ENCODE measurements around the gene SCAF11.
"Not testable (repeated sequence)": the region's sequence is repeated elsewhere in the genome, so short reads cannot be mapped to it uniquely, and the experiment has no call there.

Gene SCAF11

DNA sequence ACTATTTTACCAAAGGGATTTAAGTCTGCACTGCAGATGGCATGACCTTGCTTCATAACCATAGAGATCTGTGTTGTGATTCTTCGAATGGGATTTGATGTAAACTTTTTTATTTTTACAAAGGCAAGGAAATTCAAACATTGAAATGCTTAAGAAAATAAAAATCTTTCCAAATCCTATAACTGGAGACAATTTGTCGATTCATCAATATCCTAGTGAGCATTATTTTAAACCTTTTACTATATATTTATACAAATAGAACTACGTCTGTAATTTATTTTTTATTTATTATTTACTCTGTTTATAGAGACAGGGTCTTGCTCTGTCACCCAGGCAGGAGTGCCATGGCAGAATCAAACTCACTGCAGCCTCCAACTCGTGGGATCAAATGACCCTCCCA lies 14.3 kb upstream of the SCAF11 start:
- TF ChIP-seq ZFX (IDR thresholded peaks at IDR 0.05): no peak
- TF ChIP-seq, protein P1, sequence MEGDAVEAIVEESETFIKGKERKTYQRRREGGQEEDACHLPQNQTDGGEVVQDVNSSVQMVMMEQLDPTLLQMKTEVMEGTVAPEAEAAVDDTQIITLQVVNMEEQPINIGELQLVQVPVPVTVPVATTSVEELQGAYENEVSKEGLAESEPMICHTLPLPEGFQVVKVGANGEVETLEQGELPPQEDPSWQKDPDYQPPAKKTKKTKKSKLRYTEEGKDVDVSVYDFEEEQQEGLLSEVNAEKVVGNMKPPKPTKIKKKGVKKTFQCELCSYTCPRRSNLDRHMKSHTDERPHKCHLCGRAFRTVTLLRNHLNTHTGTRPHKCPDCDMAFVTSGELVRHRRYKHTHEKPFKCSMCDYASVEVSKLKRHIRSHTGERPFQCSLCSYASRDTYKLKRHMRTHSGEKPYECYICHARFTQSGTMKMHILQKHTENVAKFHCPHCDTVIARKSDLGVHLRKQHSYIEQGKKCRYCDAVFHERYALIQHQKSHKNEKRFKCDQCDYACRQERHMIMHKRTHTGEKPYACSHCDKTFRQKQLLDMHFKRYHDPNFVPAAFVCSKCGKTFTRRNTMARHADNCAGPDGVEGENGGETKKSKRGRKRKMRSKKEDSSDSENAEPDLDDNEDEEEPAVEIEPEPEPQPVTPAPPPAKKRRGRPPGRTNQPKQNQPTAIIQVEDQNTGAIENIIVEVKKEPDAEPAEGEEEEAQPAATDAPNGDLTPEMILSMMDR (conservative IDR thresholded peaks at IDR 0.05): no peak
- H3K27ac ChIP-seq: no peak overlapping the region

DNA sequence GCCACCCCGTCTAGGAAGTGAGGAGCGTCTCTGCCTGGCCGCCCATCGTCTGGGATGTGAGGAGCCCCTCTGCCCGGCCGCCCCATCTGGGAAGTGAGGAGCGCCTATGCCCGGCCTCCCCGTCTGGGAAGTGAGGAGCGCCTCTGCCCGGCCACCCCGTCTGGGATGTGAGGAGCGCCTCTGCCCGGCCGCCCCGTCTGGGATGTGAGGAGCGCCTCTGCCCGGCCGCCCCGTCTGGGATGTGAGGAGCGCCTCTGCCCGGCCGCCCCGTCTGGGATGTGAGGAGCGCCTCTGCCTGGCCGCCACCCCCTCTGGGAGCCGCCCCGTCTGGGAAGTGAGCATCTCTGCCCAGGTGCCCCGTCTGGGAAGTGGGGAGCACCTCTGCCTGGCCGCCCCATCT lies 9.7 kb upstream of the SCAF11 start:
- not testable (repeated sequence) for H3K27ac ChIP-seq

DNA sequence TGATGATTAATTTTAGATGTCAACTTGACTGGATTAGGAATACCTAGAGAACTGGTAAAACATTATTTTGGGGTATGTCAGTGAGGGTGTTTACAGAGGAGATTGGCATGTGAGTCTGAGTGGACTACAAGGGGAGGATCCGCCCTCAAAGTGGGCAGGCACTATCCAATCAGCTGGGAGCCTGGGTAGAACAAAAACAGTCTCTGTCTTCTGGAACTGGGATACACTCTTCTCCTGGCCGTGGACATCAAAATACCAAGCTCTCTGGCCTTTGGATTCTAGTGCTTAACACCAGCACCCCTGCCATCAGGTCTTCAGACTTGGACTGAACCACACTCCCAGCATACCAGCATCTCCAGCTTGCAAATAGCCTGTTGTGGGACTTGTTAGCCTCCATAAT lies 4.4 kb upstream of the SCAF11 start:
- no peak overlapping the region for H3K27ac ChIP-seq
- TF ChIP-seq, protein P1 (conservative IDR thresholded peaks at IDR 0.05): no peak
- TF ChIP-seq ZFX (IDR thresholded peaks at IDR 0.05): no peak

DNA sequence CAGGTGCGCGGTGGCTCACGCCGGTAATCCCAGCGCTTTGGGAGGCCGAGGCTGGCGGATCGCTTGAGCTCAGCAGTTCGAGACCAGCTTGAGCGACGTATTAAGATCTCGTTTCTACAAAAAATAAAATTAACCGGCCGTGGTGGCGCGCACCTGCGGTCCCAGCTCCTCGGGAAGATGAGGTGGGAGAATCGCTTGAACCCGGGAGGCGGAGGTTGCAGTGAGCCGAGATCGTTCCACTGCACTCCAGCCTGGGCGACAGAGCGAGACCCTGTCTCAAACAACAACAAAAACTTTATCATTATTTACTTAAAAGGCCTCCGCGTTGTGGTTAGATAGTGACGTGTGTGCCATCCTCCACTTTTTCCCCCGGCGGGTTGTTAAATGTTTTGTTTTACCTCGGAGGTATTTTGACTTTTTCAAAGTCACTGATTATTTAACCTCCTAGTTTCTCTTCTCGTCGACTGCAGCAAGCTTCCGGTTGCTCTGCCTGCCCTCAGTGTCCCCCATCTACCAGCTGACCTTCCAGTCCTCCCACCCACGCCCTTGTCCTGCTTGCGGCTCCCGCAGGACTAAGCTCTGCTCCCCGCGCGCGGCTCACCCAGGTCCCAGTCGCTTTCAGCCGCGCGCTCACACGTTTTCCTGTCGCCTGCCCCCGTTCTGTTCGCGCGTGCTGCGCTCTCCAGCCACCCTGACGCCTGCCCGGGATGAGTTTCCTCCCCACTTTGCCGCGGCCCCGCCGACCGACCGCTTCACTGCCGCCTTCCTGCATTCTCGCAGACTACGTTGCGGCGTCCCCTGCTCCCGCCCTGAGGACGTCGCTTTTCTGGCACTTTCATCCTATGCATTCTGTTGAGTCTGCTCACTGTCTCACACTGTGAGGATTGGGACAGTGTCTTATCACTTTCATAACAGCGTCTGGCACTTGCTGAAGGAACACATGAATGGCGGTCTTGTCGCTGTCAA lies 1.2 kb upstream of the SCAF11 start:
- H3K27ac ChIP-seq: peak overlapping the region; percentile 98
- TF ChIP-seq, protein P1 (conservative IDR thresholded peaks at IDR 0.05): no peak
- no peak for TF ChIP-seq ZFX (IDR thresholded peaks at IDR 0.05)

DNA sequence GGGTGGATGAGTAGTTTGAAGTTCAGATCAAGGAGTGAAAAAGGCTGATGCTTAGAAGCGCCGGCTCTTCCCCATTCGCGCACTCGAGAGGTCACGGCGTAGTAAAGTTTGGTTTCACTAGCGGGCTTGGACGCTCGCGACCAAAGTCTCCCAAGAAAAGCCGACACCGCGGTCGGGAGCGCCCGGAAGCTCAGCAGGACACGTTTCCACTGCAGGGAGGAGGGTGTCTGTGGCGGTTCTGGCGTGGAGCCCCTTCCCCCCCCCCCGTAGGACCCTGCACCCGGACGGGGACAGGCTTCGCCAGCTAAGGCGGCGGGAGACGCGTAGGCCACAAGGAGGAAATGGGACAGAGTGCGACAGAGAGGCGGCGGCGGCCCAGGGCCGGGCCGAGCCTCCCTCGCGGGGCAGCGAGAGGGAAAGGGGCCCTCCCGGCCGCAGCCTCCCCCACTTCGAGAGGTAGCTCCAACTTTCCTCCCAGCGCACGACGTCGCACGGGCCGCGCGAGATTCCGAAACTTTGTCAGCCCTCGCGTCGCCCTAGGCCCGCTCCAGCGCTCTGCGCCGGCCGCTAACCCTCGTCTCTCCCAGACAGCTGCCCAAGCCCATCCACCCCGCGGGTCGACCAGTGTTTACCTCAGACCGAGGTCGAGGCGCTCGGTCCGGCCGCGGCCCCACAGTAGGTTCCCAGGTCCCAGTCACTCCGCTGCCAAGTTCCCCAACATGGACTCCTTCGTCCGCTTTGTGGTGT lies 480 bp downstream of the SCAF11 start:
- peak overlapping the region; percentile 98 for H3K27ac ChIP-seq
- peak; percentile 98 for TF ChIP-seq ZFX (IDR thresholded peaks at IDR 0.05)
- TF ChIP-seq, protein P1 (conservative IDR thresholded peaks at IDR 0.05): no peak

DNA sequence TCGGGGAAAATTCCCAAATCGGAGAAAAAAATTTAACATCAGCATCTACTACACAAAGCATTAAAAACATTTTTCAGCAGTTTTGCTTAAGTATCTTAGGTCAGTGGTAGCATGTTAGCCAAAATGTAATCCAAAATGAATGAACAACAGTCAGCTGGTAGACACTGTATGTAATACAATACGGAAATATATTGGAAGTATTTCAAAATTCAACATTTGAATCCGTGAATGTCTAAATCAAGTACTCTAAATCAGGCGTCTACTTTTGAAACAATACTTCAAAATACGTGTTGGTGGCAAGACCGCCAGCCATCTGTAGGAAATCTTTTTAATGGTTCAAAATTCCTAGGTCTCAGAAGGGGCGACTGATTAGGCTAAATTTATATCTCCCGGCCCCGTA lies 1.1 kb downstream of the SCAF11 start:
- no peak for TF ChIP-seq ZFX (IDR thresholded peaks at IDR 0.05)
- TF ChIP-seq, protein P1 (conservative IDR thresholded peaks at IDR 0.05): no peak
- H3K27ac ChIP-seq: peak overlapping the region; percentile 98

DNA sequence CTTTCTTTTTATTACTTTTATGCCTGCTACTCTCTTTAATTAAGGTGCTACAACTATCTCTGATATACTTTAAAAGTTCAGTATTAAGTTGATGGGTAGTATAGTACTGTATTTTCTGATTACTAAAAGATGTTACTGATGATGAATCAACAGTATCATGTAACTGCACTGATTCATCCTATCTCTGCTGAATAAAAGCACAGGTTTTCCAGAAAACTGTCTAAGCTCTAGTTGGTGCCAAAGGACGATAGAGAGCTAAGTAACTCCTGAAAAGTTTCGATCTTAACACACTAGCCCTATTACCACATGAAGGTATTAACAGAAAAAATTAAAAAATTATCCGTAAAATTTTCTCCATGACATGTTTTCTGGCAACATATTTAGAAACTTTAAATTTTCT lies 2.1 kb downstream of the SCAF11 start:
- TF ChIP-seq ZFX (IDR thresholded peaks at IDR 0.05): no peak
- TF ChIP-seq, protein P1 (conservative IDR thresholded peaks at IDR 0.05): no peak
- H3K27ac ChIP-seq: no peak overlapping the region
